ENCODE measurements around the gene ARHGAP33. TPM values are rescaled to one million over a fixed set of nuclear protein-coding genes. Genes with fewer than 3 reads are reported as not detected.

The ARHGAP33 gene
- total RNA-seq, 1 donor from 2014 or later: 15.2 TPM

- Mint-ChIP-seq H3K27ac (ENCODE audit: unreplicated experiment) (no peak overlapping the region), H3K36me3 (ENCODE audit: unreplicated experiment) (no peaks in the 10 kb centered on the region), H3K27me3 (ENCODE audit: unreplicated experiment) (peaks cover 18% of the 10 kb centered on the region), H3K4me3 (ENCODE audit: unreplicated experiment) (no peak overlapping the region), H3K9me3 (ENCODE audit: unreplicated experiment) (no peaks in the 10 kb centered on the region), H3K4me1 (ENCODE audit: unreplicated experiment) (no peaks in the 10 kb centered on the region)
- TF ChIP-seq CTCF (IDR thresholded peaks at IDR 0.05): no peak
- DNase-seq (ENCODE audit: extremely low spot score, unreplicated experiment): no peak
These were observed 32.3 kb downstream of the ARHGAP33 start for GRCh38 chr19:35807633-35808032.

DNA sequence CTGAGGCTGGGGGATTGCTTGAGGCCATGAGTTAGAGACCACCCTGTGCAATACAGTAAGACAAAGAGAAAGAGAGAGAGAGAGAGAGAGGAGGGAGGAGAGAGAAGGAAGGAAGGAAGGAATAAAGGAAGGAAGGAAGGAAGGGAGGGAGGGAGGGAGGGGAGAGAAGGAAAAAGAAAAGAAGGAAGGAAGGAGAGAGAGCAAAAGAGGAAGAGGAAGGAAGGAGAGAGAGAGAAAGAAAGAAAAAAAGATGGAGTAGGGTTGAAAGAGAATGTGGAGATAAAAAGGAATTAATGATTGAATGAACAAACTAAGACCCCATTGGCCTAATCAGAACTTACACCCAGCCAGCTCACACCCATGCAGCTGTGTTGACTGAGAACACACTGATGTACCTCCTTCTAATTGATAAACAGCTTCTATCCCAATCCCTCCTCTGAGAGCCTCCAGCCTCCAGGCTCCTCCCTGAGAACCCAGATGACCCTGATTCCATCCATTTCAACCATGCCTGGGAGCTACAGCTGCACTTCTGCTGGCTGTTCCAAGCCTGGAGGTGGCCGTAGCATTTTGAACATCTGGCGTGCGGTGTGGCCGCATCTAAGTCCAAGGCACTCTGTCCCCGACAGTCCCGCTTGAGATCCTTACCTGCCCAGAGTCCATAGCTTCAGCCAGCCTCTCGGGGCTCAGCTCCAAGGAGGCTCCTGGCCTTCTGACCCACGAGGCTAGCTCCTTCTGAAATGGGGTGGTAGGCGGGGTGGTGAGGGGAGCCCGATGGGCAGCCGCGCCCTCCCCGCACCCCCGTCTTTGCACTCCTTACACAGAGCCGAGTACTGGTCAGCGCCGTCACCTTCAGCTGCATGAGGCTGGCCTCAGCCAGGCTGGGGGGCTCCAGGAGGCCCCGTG, 36.2 kb downstream of the ARHGAP33 start:
- H3K4me1 Mint-ChIP-seq (ENCODE audit: unreplicated experiment): no peaks in the 10 kb centered on the region
- no peak overlapping the region for H3K4me3 Mint-ChIP-seq (ENCODE audit: unreplicated experiment)

DNA sequence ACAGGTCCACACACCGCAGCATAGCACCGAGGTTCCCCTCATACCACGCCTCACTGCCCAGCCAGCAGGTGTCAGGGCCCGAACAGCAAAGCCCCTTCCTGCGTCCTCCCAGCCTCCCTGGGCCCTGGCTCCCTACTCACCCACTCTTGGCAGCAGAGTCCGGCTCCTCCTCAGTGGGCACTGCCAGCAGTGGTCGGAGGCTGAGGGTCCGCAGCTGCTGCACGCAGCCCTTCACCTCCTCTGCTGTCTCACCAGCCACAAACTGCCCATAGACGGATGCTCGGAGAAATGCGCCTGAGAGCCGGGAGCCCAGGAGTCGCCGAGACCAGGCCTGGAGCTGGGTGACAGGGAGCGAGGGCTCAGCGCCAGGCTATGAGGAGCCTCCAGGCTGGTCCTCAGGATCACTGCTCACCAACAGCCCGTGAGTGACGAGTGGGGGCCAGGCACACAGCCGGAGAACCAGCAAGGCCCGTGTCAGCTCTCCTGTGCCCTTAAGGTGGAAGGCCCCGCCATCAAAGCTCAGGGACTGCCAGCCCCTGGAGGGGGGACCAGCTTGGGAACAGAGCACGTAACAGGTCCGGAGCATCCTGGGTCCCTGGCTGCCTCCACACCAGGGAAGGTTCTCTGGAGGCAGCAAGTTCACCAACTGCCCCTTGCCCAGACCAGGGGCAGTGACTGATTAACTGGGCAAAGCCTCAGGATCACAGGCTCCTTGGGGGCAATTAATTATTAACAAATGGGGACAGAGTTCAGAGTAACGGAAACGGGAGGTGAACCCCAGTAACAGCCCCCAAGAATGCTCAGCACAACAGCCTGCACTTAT, 37.1 kb downstream of the ARHGAP33 start, which contains the start of gene PRODH2:
TSS of gene PRODH2 (minus strand) at position 626 of the 823 bp plus-strand sequence. CDS start at position 586, 40 bp downstream.
- DNase-seq (ENCODE audit: extremely low spot score, unreplicated experiment): no peak
- Mint-ChIP-seq H3K9me3 (ENCODE audit: unreplicated experiment) (no peaks in the 10 kb centered on the region), H3K4me3 (ENCODE audit: unreplicated experiment) (no peak within 1 kb of the TSS), H3K27ac (ENCODE audit: unreplicated experiment) (no peak within 1 kb of the TSS), H3K36me3 (ENCODE audit: unreplicated experiment) (no peaks in the 10 kb centered on the region), H3K27me3 (ENCODE audit: unreplicated experiment) (peaks cover 20% of the 10 kb centered on the region), H3K4me1 (ENCODE audit: unreplicated experiment) (no peaks in the 10 kb centered on the region)
- TF ChIP-seq CTCF (IDR thresholded peaks at IDR 0.05): no peak

More for the DNA sequence above, 36.2 kb downstream of the ARHGAP33 start:
- no peak for TF ChIP-seq CTCF (IDR thresholded peaks at IDR 0.05)
- H3K27ac Mint-ChIP-seq (ENCODE audit: unreplicated experiment): no peak overlapping the region
- H3K36me3 Mint-ChIP-seq (ENCODE audit: unreplicated experiment): no peaks in the 10 kb centered on the region
- no peak for DNase-seq (ENCODE audit: extremely low spot score, unreplicated experiment)
- H3K9me3 Mint-ChIP-seq (ENCODE audit: unreplicated experiment): no peaks in the 10 kb centered on the region
- H3K27me3 Mint-ChIP-seq (ENCODE audit: unreplicated experiment): peaks cover 21% of the 10 kb centered on the region

- H3K27me3 Mint-ChIP-seq (ENCODE audit: unreplicated experiment): peaks cover 17% of the 10 kb centered on the region
- H3K4me3 Mint-ChIP-seq (ENCODE audit: unreplicated experiment): no peak overlapping the region
- no peaks in the 10 kb centered on the region for H3K4me1 Mint-ChIP-seq (ENCODE audit: unreplicated experiment)
- TF ChIP-seq CTCF (IDR thresholded peaks at IDR 0.05): no peak
- no peak for DNase-seq (ENCODE audit: extremely low spot score, unreplicated experiment)
- H3K9me3 Mint-ChIP-seq (ENCODE audit: unreplicated experiment): no peaks in the 10 kb centered on the region
- H3K27ac Mint-ChIP-seq (ENCODE audit: unreplicated experiment): no peak overlapping the region
- H3K36me3 Mint-ChIP-seq (ENCODE audit: unreplicated experiment): no peaks in the 10 kb centered on the region
These were observed 37.9 kb downstream of the ARHGAP33 start for GRCh38 chr19:35813043-35813890.

Data from osteocyte (in vitro differentiated cells).